Naive thymus-derived CD4-positive, alpha-beta T cell (primary cell): Measurements from ENCODE around the gene FRRS1. TPM values are rescaled to one million over a fixed set of nuclear protein-coding genes. Genes with fewer than 3 reads are reported as not detected.

Source experiments
- ATAC-seq: fragments of 150-1000 bp; cut with Tn5 transposase; 2 replicates; pipeline ENCODE4 v1.10.0; 2021; ENCODE audit warnings: mild to moderate bottlenecking, moderate library complexity
- CTCF ChIA-PET: fragments of 350-600 bp; sonication (Branson Sonifier 250); formaldehyde crosslinking; loops from one replicate; lab custom pipeline; 2021; ENCODE audit warnings: antibody characterized with exemption; lab: Charles Lee
- POLR2A ChIA-PET: fragments of 350-600 bp; sonication (Branson Sonifier 250); formaldehyde crosslinking; loops from one replicate; lab custom pipeline; 2021; ENCODE audit warnings: antibody characterized with exemption, inconsistent platforms; lab: Charles Lee
- DNase-seq, 9 donors: peaks; one replicate each; pipeline versions ENCODE4 v3.0.0 to v3.0.0-alpha.2; 2020 to 2022; ENCODE audit warnings: mixed read lengths in 1 of 9
- H3K27ac ChIP-seq: one replicate; pipeline ENCODE4 v1.7.0; 2013; ENCODE audit warnings: mild to moderate bottlenecking, low read depth, low read length, moderate library complexity
- H3K27me3 ChIP-seq, 2 donors: one replicate each; pipeline ENCODE4 v1.7.0; 2013; ENCODE audit warnings: low read length in 2 of 2, mild to moderate bottlenecking in 2 of 2, moderate library complexity in 2 of 2; ENCODE audit not compliant: control insufficient read depth in 2 of 2, insufficient read depth in 2 of 2
- H3K36me3 ChIP-seq, 3 experiments: 1 replicate in 2 of 3; 2 replicates in 1 of 3; pipeline ENCODE4 v1.7.0; 2013; ENCODE audit warnings: low read length in 3 of 3, mild to moderate bottlenecking in 3 of 3, moderate library complexity in 1 of 3; ENCODE audit not compliant: insufficient read depth in 3 of 3, control insufficient read depth in 2 of 3
- H3K4me1 ChIP-seq, 2 donors: one replicate each; pipeline ENCODE4 v1.7.0; 2013; ENCODE audit warnings: low read length in 2 of 2, mild to moderate bottlenecking in 2 of 2, moderate library complexity in 1 of 2; ENCODE audit not compliant: control insufficient read depth in 2 of 2, insufficient read depth in 2 of 2
- H3K4me3 ChIP-seq: 2 replicates; pipeline ENCODE4 v1.7.0; 2013; ENCODE audit warnings: mild to moderate bottlenecking, low read length
- H3K9me3 ChIP-seq, 3 experiments: 1 replicate in 2 of 3; 2 replicates in 1 of 3; pipeline ENCODE4 v1.7.0; 2013; ENCODE audit warnings: low read length in 3 of 3; ENCODE audit not compliant: control insufficient read depth in 2 of 3
- H3K27ac Mint-ChIP-seq, 9 donors: one replicate each; pipeline ENCODE4 v1.8.0; 2020 to 2022; ENCODE audit warnings: mixed read lengths in 9 of 9, mild to moderate bottlenecking in 8 of 9, moderate library complexity in 5 of 9, inconsistent platforms in 2 of 9
- H3K27me3 Mint-ChIP-seq, 5 donors: one replicate each; pipeline ENCODE4 v1.8.0; 2021 to 2022; ENCODE audit warnings: mixed read lengths in 5 of 5, mild to moderate bottlenecking in 1 of 5
- H3K36me3 Mint-ChIP-seq, 5 donors: one replicate each; pipeline ENCODE4 v1.8.0; 2020 to 2022; ENCODE audit warnings: mixed read lengths in 5 of 5, mild to moderate bottlenecking in 3 of 5, inconsistent platforms in 1 of 5
- H3K4me1 Mint-ChIP-seq, 7 donors: one replicate each; pipeline ENCODE4 v1.8.0; 2020 to 2022; ENCODE audit warnings: mixed read lengths in 7 of 7, mild to moderate bottlenecking in 3 of 7, inconsistent platforms in 1 of 7
- H3K4me3 Mint-ChIP-seq, 10 donors: one replicate each; pipeline ENCODE4 v1.8.0; 2020 to 2022; ENCODE audit warnings: mild to moderate bottlenecking in 10 of 10, mixed read lengths in 10 of 10, moderate library complexity in 6 of 10, inconsistent platforms in 2 of 10
- H3K9me3 Mint-ChIP-seq, 11 donors: one replicate each; pipeline ENCODE4 v1.8.0; 2020 to 2022; ENCODE audit warnings: mixed read lengths in 11 of 11, mild to moderate bottlenecking in 4 of 11, inconsistent platforms in 1 of 11, moderate library complexity in 1 of 11
- intact Hi-C, 2 donors: fragments of 100-400 bp; cut with micrococcal nuclease; formaldehyde crosslinking; loops; one replicate each; pipeline ENCODE4 v1.15.1; 2023
- polyA plus RNA-seq, 2 donors: library from polyadenylated mRNA; unstranded; fragments of 300-500 nt; fragmentation: Illumina TruSeq; gene quantifications; one replicate each; pipeline ENCODE4 v1.2.3, GENCODE V29; 2021
- total RNA-seq, 6 experiments: library from RNA in 5 of 6; stranded (reverse) in 5 of 6; gene quantifications; 1 replicate in 5 of 6; 2 replicates in 1 of 6; pipeline ENCODE4 v1.2.3 and lab custom pipeline; 2021 to 2026

The FRRS1 gene
- total RNA-seq (1 to 10 TPM in 1 of 5 experiments, under 1 TPM in 4; 0.22 to 1.4 (median 0.63) TPM), polyA plus RNA-seq (under 1 TPM in 1 of 2 donors, not detected in 1; 0.10 TPM), total RNA-seq (lab: John Stamatoyannopoulos, UW) (0.67 reads per million)

DNA sequence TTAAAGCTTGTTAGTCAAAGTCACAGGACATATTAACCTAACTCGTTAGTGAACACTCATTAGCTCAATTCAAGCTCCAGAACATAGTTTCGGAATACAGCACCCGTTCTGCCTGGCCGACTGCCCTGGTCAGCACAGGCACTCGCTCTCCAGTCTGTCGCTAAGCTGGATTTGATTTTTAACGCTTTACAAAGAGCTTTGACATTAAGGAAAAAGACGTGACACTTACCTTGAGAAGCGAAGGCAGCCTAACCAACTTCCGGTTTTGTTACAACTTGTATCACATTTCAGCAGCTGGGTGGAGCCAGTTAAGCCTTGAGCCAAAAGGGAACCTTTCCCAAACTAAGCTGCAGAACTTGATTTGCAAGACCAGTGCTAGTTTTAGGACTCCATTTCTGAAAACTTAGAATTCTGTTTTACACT lies at the start of gene FRRS1:
FRRS1 (minus strand) TSS at position 258 of the 423 bp plus-strand sequence. CDS start 17,867 bp downstream, outside the sequence.
- H3K36me3 ChIP-seq: no peaks in the 10 kb centered on the region
- peak in 8 of 9 donors; percentile 8 to 49 (median 38) for DNase-seq
- Mint-ChIP-seq H3K4me1 (peaks cover 0 to 11% (median 8%) of the 10 kb centered on the region in 7 donors), H3K36me3 (no peaks in the 10 kb centered on the region), H3K9me3 (no peaks in the 10 kb centered on the region), H3K4me3 (peak within 1 kb of the TSS; percentile 84 to 98 (median 94)), H3K27me3 (peaks cover 5 to 55% (median 5%) of the 10 kb centered on the region in 5 donors), H3K27ac (peak within 1 kb of the TSS; percentile 41 to 96 (median 86))
- peaks cover 0 to 4% of the 10 kb centered on the region in 2 donors for H3K4me1 ChIP-seq
- POLR2A ChIA-PET: no interaction called here
- intact Hi-C loops: loop anchor here in 1 of 2 donors (5.0 kb wide), 1 partner anchor 86 kb away; the partner anchor contains the start of gene AGL
- H3K9me3 ChIP-seq: no peaks in the 10 kb centered on the region
- CTCF ChIA-PET: interaction anchor here (0.5 to 1.0 kb wide), 2 partner anchors 81 to 882 kb away, joined by 3 read pairs; no protein-coding TSS in a partner anchor
- H3K27me3 ChIP-seq: no peaks in the 10 kb centered on the region
- peak; percentile 79 for ATAC-seq
- peak within 1 kb of the TSS; percentile 73 for H3K4me3 ChIP-seq
- peak within 1 kb of the TSS; percentile 66 for H3K27ac ChIP-seq

DNA sequence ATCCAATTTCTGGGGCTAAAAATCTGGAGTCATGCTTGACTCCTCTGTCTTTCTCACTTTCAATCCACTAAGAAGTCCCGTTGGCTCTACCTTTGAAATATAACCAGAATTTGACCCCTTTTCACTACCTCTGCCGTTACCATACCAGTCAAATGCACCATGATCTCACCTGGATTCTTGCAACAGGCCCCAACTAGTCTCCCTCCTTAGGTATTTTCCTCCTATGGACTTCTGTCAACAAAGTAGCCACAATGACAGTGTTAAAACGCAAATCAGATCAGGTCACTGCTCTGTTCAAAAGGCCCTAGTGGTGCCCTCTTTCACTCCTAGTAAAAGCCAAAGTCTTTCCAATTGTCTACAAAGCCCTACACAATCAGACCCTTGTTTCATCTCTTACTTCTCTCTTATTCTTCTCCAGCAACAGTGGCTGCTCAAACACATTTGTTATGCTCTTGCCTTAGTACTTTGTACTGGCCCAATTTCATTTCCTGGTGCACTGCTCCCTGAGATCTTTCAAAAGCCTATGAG lies 48.0 kb upstream of the FRRS1 start:
- H3K4me1 ChIP-seq: no peaks in the 10 kb centered on the region
- no peak overlapping the region for H3K4me3 ChIP-seq
- H3K4me3 Mint-ChIP-seq: no peak overlapping the region
- H3K27me3 Mint-ChIP-seq: peaks cover 0 to 15% (median 4%) of the 10 kb centered on the region in 5 donors
- no peak overlapping the region for H3K27ac ChIP-seq
- no peaks in the 10 kb centered on the region for H3K9me3 ChIP-seq
- CTCF ChIA-PET: no interaction called here
- intact Hi-C loops: loop anchor here in 1 of 2 donors (5.0 kb wide), 1 partner anchor 453 kb away; the partner anchor contains the start of gene RTCA
- H3K4me1 Mint-ChIP-seq: peaks cover 0 to 5% (median 0%) of the 10 kb centered on the region in 7 donors
- no peak for DNase-seq
- H3K9me3 Mint-ChIP-seq: peaks cover 0 to 1% (median 0%) of the 10 kb centered on the region in 11 donors
- ATAC-seq: no peak
- H3K27me3 ChIP-seq: no peaks in the 10 kb centered on the region
- H3K27ac Mint-ChIP-seq: no peak overlapping the region
- H3K36me3 Mint-ChIP-seq: no peaks in the 10 kb centered on the region
- POLR2A ChIA-PET: no interaction called here
- H3K36me3 ChIP-seq: no peaks in the 10 kb centered on the region

DNA sequence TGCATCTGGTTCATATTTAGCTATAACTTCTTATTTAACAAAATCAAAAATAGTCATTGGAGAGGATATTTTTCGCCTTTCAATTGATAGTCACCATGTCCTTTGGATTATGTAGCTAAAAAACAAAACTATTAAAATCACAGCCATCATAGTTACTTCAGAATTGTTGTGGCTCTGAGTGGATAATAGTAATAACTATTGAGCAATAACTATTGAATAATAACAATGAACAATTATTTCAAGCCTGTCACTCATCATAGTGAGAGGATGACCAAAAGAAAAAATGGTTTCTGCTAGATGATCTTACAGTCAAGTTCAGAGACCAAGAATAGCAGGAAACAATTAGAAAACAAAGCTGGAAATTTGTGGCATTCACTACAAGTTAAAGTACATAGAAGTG lies 45.3 kb upstream of the FRRS1 start:
- Histone ChIP-seq H3K4me1 (no peaks in the 10 kb centered on the region), H3K27ac (no peak overlapping the region), H3K9me3 (no peaks in the 10 kb centered on the region), H3K36me3 (no peaks in the 10 kb centered on the region), H3K4me3 (no peak overlapping the region), H3K27me3 (no peaks in the 10 kb centered on the region)
- Mint-ChIP-seq H3K9me3 (peaks cover 0 to 1% (median 0%) of the 10 kb centered on the region in 11 donors), H3K27ac (no peak overlapping the region), H3K4me3 (no peak overlapping the region), H3K27me3 (peaks cover 6 to 21% (median 11%) of the 10 kb centered on the region in 5 donors), H3K4me1 (peaks cover 0 to 11% (median 4%) of the 10 kb centered on the region in 7 donors), H3K36me3 (no peaks in the 10 kb centered on the region)
- DNase-seq: no peak
- ATAC-seq: no peak
- ChIA-PET POLR2A (no interaction called here), CTCF (no interaction called here)
- intact Hi-C loops: loop anchor here in 1 of 2 donors (5.0 kb wide), 1 partner anchor 456 kb away; the partner anchor contains the start of gene RTCA

- Mint-ChIP-seq H3K9me3 (peaks cover 0 to 1% (median 0%) of the 10 kb centered on the region in 11 donors), H3K36me3 (no peaks in the 10 kb centered on the region), H3K4me1 (peaks cover 0 to 11% (median 4%) of the 10 kb centered on the region in 7 donors), H3K27ac (no peak overlapping the region), H3K27me3 (peaks cover 6 to 21% (median 11%) of the 10 kb centered on the region in 5 donors), H3K4me3 (no peak overlapping the region)
- no peak for DNase-seq
- Histone ChIP-seq H3K27me3 (no peaks in the 10 kb centered on the region), H3K4me1 (no peaks in the 10 kb centered on the region), H3K4me3 (no peak overlapping the region), H3K9me3 (no peaks in the 10 kb centered on the region), H3K36me3 (no peaks in the 10 kb centered on the region), H3K27ac (no peak overlapping the region)
- intact Hi-C loops: loop anchor here in 1 of 2 donors (5.0 kb wide), 1 partner anchor 456 kb away; the partner anchor contains the start of gene RTCA
- POLR2A ChIA-PET: no interaction called here
- ATAC-seq: no peak
- CTCF ChIA-PET: no interaction called here
Measured at GRCh38 chr1:99811075-99811474, 44.6 kb upstream of the FRRS1 start.

DNA sequence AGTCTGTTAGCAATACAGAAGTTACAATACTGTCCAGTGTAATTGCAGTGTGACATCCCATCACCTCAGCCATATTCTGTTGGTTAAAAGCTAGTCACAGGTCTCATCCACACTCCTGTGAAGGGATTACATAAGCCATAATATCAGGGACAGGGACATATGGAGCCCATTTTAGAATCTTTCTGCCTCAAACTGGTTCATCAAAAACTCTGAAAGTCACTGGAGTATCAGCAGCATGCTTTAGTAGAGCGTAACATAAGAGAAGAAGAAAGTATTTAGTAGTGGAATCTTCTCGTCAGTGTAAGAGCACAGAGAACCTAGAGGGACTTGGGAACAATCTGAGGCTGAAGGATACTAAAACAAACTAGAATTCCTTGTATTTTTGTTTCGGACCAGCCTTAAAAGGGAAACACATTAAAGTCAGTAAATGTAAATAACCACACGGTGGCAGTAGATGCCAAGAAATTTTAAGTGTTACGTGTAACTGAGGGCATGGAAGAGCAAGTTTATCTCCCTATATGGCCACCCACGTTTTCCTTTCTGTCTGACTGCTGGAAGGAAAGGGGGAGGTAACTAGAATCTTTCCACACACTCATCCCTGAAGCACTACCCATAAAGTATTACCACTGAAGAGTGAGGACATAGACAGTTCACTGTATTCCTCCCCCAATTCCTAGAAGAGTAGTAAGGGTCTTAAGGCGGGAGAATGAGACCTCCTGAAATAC lies 42.1 kb upstream of the FRRS1 start:
- intact Hi-C loops: loop anchor here (1.0 to 10.0 kb wide), 11 partner anchors 42 to 1549 kb away; partner anchors contain the start of genes SASS6 (in 2 of the 2), TRMT13 (in 2 of the 2), AGL (in 1 of the 2) and CDC14A (in 1 of the 2)
- ATAC-seq: peak; percentile 81
- no peak overlapping the region for H3K27ac Mint-ChIP-seq

DNA sequence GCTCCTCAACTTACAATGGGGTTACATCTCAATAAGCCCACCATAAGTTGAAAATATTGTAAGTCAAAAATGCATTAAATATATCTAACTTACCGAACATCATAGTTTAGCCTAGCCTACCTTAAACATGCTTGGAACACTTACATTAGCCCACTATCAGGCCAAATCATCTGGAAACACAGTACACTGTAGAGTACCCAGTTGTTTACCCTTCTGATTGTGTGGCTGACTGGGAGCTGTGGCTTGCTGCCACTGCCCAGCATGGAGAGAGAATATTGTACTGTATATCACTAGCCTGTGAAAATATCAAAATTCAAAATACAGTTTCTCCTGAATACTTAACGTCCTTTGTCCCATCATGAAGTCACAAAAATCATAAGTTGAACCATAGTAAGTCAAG lies 40.4 kb upstream of the FRRS1 start:
- intact Hi-C loops: loop anchor here (5.0 to 10.0 kb wide), 5 partner anchors 328 to 1550 kb away; partner anchors contain the start of genes CDC14A (in 1 of the 2), SASS6 (in 1 of the 2) and TRMT13 (in 1 of the 2)

More for the DNA sequence above, 42.1 kb upstream of the FRRS1 start:
- no peaks in the 10 kb centered on the region for H3K36me3 ChIP-seq
- H3K27me3 ChIP-seq: no peaks in the 10 kb centered on the region
- Mint-ChIP-seq H3K4me3 (peak overlapping the region in 1 of 10 donors; percentile 16), H3K4me1 (peaks cover 0 to 11% (median 4%) of the 10 kb centered on the region in 7 donors), H3K9me3 (peaks cover 0 to 1% (median 0%) of the 10 kb centered on the region in 11 donors), H3K27me3 (peaks cover 6 to 21% (median 8%) of the 10 kb centered on the region in 5 donors), H3K36me3 (no peaks in the 10 kb centered on the region)
- H3K4me3 ChIP-seq: no peak overlapping the region
- no peaks in the 10 kb centered on the region for H3K4me1 ChIP-seq
- POLR2A ChIA-PET: no interaction called here
- peak in 7 of 9 donors; percentile 32 to 63 (median 55) for DNase-seq
- no peaks in the 10 kb centered on the region for H3K9me3 ChIP-seq
- CTCF ChIA-PET: interaction anchor here (0.6 to 1.4 kb wide), 3 partner anchors 78 to 1060 kb away, joined by 3 to 5 read pairs (median 4); no protein-coding TSS in a partner anchor
- H3K27ac ChIP-seq: no peak overlapping the region

More for the DNA sequence above, 40.4 kb upstream of the FRRS1 start:
- ChIA-PET CTCF (interaction anchor here (0.5 to 0.9 kb wide), 5 partner anchors 75 to 1066 kb away, joined by 3 to 4 read pairs (median 4); no protein-coding TSS in a partner anchor), POLR2A (no interaction called here)
- Mint-ChIP-seq H3K27me3 (peaks cover 5 to 20% (median 8%) of the 10 kb centered on the region in 5 donors), H3K4me1 (peaks cover 0 to 11% (median 4%) of the 10 kb centered on the region in 7 donors), H3K36me3 (no peaks in the 10 kb centered on the region), H3K27ac (no peak overlapping the region), H3K4me3 (no peak overlapping the region), H3K9me3 (no peaks in the 10 kb centered on the region)
- Histone ChIP-seq H3K27me3 (no peaks in the 10 kb centered on the region), H3K4me1 (no peaks in the 10 kb centered on the region), H3K27ac (no peak overlapping the region), H3K36me3 (no peaks in the 10 kb centered on the region), H3K9me3 (no peaks in the 10 kb centered on the region), H3K4me3 (no peak overlapping the region)
- ATAC-seq (no peak), DNase-seq (no peak)
